ENCODE measurements around the gene SNX5. TPM values are rescaled to one million over a fixed set of nuclear protein-coding genes. Genes with fewer than 3 reads are reported as not detected.
A peak's percentile ranks its signal among the peaks of the same experiment; 100 is the strongest.

The SNX5 gene
- total and polyA plus RNA-seq, 2 of the 8 experiments (the other 6 are each of a cell fraction or from before 2014, with no cell fraction given): 155 to 194 TPM

GRCh38 chr20:17957505-17958363, 10.9 kb downstream of the SNX5 start:
- Histone ChIP-seq H4K91ac (replicated peaks; ENCODE audit: insufficient read length, low read length) (no peak overlapping the region), H3K4me2 (ENCODE audit: insufficient read depth in 1 of 2, low read depth in 2 of 2, low read length in 2 of 2) (0 out of 4 replicates have a peak overlapping the region, but pooled peaks of 1 of the 2 experiments have one; percentile 47), H4K5ac (ENCODE audit: insufficient read length, low read depth, low read length) (no peak overlapping the region), H2BK120ac (replicated peaks; ENCODE audit: low read depth, low read length) (no peak overlapping the region), H3K36me3 (ENCODE audit: control insufficient read depth in 2 of 4, insufficient read depth in 4 of 4, low read length in 3 of 4) (peaks cover 28 to 52% (median 39%) of the 10 kb centered on the region in 4 experiments), H3K56ac (replicated peaks; ENCODE audit: insufficient read length, low read depth, low read length) (no peak overlapping the region), H3K23ac (ENCODE audit: insufficient read length) (no peak overlapping the region), H4K8ac (ENCODE audit: extremely low read depth, insufficient read depth, low read length) (no peak overlapping the region), H3K18ac (ENCODE audit: extremely low read depth, low read length) (no peak overlapping the region), H3K4me3 (ENCODE audit: extremely low read depth in 1 of 4, insufficient read depth in 2 of 4, low read depth in 3 of 4, low read length in 4 of 4) (no peak overlapping the region), H2AK5ac (ENCODE audit: low read depth, low read length) (no peak overlapping the region), H2AFZ (ENCODE audit: low read length) (no peak overlapping the region), H2BK20ac (ENCODE audit: low read length) (no peak overlapping the region), H3K79me1 (ENCODE audit: low read depth, low read length) (peaks cover under 1% of the 10 kb centered on the region; the same call in 1 of the 2 replicates), H4K20me1 (replicated peaks in 1 of 2; ENCODE audit: control insufficient read depth in 1 of 2, insufficient read depth in 2 of 2, low read length in 2 of 2) (peaks cover 44 to 50% of the 10 kb centered on the region in 2 experiments), H2BK5ac (ENCODE audit: low read depth, low read length) (no peak overlapping the region), H3K27me3 (replicated peaks in 1 of 4; ENCODE audit: control insufficient read depth in 3 of 4, extremely low read depth in 1 of 4, insufficient read depth in 3 of 4, low read length in 3 of 4) (no peaks in the 10 kb centered on the region), H3K27ac (ENCODE audit: low read depth, low read length) (no peak overlapping the region), H3K79me2 (ENCODE audit: control insufficient read depth in 1 of 2, insufficient read depth in 2 of 2, low read length in 2 of 2) (peaks cover 85 to 100% of the 10 kb centered on the region in 2 experiments), H3K9me3 (ENCODE audit: insufficient read depth in 2 of 2, low read depth in 1 of 2, low read length in 1 of 2) (no peaks in the 10 kb centered on the region), H2BK12ac (ENCODE audit: low read depth, low read length) (no peak overlapping the region), H2BK15ac (ENCODE audit: low read length) (no peak overlapping the region), H3K23me2 (ENCODE audit: low read depth, low read length) (no peaks in the 10 kb centered on the region), H3K14ac (ENCODE audit: insufficient read length) (no peak overlapping the region), H3K4ac (replicated peaks; ENCODE audit: insufficient read length, low read depth, low read length) (no peak overlapping the region), H3K4me1 (replicated peaks in 1 of 4; ENCODE audit: control insufficient read depth in 3 of 4, insufficient read depth in 4 of 4, low read length in 3 of 4) (peaks cover 0 to 26% (median 6%) of the 10 kb centered on the region in 4 experiments; a peak in 5 of 7 replicates), H3K9ac (replicated peaks in 1 of 4; ENCODE audit: extremely low read depth in 1 of 4, low read depth in 3 of 4, low read length in 3 of 4) (no peak overlapping the region)
- POLR2A ChIA-PET (ENCODE audit: partially characterized antibody): interaction anchor here (0.9 to 20.7 kb wide), 6 partner anchors 10 to 33 kb away, joined by 3 to 424 read pairs (median 42); partner anchors contain the start of genes MGME1 and SNX5
- FAIRE-seq (no peak), DNase-seq (ENCODE audit: low read depth in 1 of 2, low spot score in 2 of 2) (no peak)
- CTCF ChIA-PET (ENCODE audit: partially characterized antibody): interaction anchor here (0.7 to 2.4 kb wide), 7 partner anchors 9 to 453 kb away, joined by 3 to 15 read pairs (median 4); partner anchors contain the start of gene SNX5
- 87% methylated on average over 4 of the region's 5 CpGs; no CpG with 5 or more reads in 1 of the 2 experiments for WGBS, 2 experiments (ENCODE audit: extremely low coverage in 1 of 2, insufficient coverage in 1 of 2, insufficient read length in 1 of 2, insufficient replicate concordance in 2 of 2, low coverage in 1 of 2, low lambda C conversion rate in 2 of 2, missing lambda C conversion rate in 1 of 2)
- no peak for TF ChIP-seq ATF2 (IDR thresholded peaks at IDR 0.05; ENCODE audit: low read length)
- TF ChIP-seq CTBP2 (IDR thresholded peaks at IDR 0.05; ENCODE audit: borderline replicate concordance, insufficient read depth, insufficient read length, low read length): no peak
- TF ChIP-seq CBX8 (IDR thresholded peaks at IDR 0.05; ENCODE audit: borderline replicate concordance, low read depth, low read length): no peak
